ENCODE results near the gene LY9. TPM values are rescaled to one million over a fixed set of nuclear protein-coding genes. Genes with fewer than 3 reads are reported as not detected.

LY9 gene
- total RNA-seq, 2 donors from 2014 or later: not detected

DNA sequence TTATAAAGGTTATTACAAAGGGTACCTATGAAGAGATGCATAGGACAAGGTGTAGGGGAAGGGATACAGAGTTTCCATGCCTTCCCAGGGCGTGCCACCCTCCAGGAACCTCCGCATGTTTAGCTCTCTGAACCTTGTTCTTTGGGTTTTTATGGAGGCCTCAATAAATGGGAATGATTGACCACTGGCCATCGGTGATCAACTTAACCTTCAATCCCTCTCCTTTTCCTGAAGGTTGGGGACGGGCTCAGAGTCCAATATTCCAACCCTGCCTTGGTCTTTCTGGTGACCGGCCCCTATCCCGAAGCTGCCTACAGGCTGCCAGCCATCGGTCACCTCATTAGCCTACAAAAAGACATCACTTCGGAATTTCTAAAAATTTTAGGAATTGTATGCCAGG, 55.0 kb downstream of the LY9 start:
- Histone ChIP-seq H3K9ac (ENCODE audit: extremely low read depth, low read length, poor library complexity, severe bottlenecking) (no peak overlapping the region), H3K9me3 (ENCODE audit: control insufficient read depth, low read length) (peaks cover 2% of the 10 kb centered on the region), H3K36me3 (ENCODE audit: control insufficient read depth, insufficient read depth, low read length) (no peaks in the 10 kb centered on the region), H3K27me3 (ENCODE audit: control insufficient read depth, insufficient read depth, low read length, poor library complexity, severe bottlenecking) (no peaks in the 10 kb centered on the region), H3K4me3 (ENCODE audit: low read length) (no peak overlapping the region), H3K4me1 (ENCODE audit: control insufficient read depth, insufficient read depth, low read length) (no peaks in the 10 kb centered on the region), H3K27ac (ENCODE audit: low read depth, low read length) (no peak overlapping the region)
- DNase-seq: no peak
- Mint-ChIP-seq H3K4me3 (no peak overlapping the region), H3K27me3 (ENCODE audit: insufficient read depth) (peaks cover 2% of the 10 kb centered on the region), H3K9me3 (no peaks in the 10 kb centered on the region), H3K4me1 (no peaks in the 10 kb centered on the region), H3K36me3 (ENCODE audit: low read depth) (no peaks in the 10 kb centered on the region), H3K27ac (no peak overlapping the region)
- TF ChIP-seq, protein P1, sequence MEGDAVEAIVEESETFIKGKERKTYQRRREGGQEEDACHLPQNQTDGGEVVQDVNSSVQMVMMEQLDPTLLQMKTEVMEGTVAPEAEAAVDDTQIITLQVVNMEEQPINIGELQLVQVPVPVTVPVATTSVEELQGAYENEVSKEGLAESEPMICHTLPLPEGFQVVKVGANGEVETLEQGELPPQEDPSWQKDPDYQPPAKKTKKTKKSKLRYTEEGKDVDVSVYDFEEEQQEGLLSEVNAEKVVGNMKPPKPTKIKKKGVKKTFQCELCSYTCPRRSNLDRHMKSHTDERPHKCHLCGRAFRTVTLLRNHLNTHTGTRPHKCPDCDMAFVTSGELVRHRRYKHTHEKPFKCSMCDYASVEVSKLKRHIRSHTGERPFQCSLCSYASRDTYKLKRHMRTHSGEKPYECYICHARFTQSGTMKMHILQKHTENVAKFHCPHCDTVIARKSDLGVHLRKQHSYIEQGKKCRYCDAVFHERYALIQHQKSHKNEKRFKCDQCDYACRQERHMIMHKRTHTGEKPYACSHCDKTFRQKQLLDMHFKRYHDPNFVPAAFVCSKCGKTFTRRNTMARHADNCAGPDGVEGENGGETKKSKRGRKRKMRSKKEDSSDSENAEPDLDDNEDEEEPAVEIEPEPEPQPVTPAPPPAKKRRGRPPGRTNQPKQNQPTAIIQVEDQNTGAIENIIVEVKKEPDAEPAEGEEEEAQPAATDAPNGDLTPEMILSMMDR (conservative IDR thresholded peaks at IDR 0.05): no peak
- 95 to 96% methylated on average over 4 to 8 of the region's 8 CpGs for WGBS, 2 experiments (ENCODE audit: insufficient coverage in 1 of 2, insufficient read length in 1 of 2)

DNA sequence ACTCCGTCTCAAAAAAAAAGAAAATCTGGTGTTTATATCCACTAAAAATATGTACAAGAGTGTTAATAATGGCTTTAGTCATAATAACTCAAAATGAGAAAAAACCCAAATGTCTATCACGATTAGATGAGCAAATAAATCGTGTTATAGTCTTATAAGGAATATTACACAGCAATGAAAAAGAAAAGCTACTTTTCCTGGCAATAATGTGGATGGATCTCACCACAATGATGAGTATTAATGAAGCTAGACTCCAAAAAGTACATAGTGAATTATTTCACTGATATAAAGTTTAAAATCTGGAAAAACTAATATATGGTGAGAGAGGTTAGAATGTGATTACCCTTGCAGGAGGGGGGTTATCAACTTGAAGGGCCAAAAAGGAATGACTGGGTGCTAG, 57.0 kb downstream of the LY9 start:
- H3K36me3 Mint-ChIP-seq (ENCODE audit: low read depth): no peaks in the 10 kb centered on the region
- no peaks in the 10 kb centered on the region for H3K27me3 ChIP-seq (ENCODE audit: control insufficient read depth, insufficient read depth, low read length, poor library complexity, severe bottlenecking)
- TF ChIP-seq, protein P1 (conservative IDR thresholded peaks at IDR 0.05): no peak
- no peaks in the 10 kb centered on the region for H3K4me1 Mint-ChIP-seq
- no peaks in the 10 kb centered on the region for H3K9me3 Mint-ChIP-seq
- no peak for DNase-seq
- H3K9me3 ChIP-seq (ENCODE audit: control insufficient read depth, low read length): no peaks in the 10 kb centered on the region
- H3K36me3 ChIP-seq (ENCODE audit: control insufficient read depth, insufficient read depth, low read length): no peaks in the 10 kb centered on the region
- no peak overlapping the region for H3K4me3 Mint-ChIP-seq
- no peak overlapping the region for H3K27ac ChIP-seq (ENCODE audit: low read depth, low read length)
- no peak overlapping the region for H3K27ac Mint-ChIP-seq
- no peaks in the 10 kb centered on the region for H3K4me1 ChIP-seq (ENCODE audit: control insufficient read depth, insufficient read depth, low read length)
- WGBS, 2 experiments (ENCODE audit: insufficient coverage in 1 of 2, insufficient read length in 1 of 2): 92 to 94% methylated on average over 2 to 3 of the region's 3 CpGs
- H3K4me3 ChIP-seq (ENCODE audit: low read length): no peak overlapping the region
- no peak overlapping the region for H3K9ac ChIP-seq (ENCODE audit: extremely low read depth, low read length, poor library complexity, severe bottlenecking)
- peaks cover 2% of the 10 kb centered on the region for H3K27me3 Mint-ChIP-seq (ENCODE audit: insufficient read depth)

DNA sequence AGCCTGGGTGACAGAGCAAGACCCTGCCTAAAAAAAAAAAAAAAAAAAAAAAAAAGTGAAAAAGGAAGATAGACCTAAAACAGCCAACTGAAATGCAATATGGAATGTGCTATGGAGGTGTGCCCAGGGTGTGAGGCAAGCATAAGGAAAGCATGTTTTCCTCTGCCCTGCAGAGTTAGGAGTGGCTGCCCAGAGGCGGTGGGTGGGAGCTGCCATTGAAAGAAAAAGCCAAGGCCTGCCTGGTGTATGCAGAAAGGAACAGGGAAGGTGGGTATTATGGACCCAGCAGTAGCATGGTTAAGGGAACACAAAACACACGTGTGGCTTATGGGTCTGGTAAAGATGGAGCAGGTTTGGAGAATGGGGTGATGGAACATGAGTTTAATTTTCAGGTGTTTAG, 57.8 kb downstream of the LY9 start:
- H3K27ac ChIP-seq (ENCODE audit: low read depth, low read length): no peak overlapping the region
- H3K9me3 ChIP-seq (ENCODE audit: control insufficient read depth, low read length): no peaks in the 10 kb centered on the region
- no peak overlapping the region for H3K9ac ChIP-seq (ENCODE audit: extremely low read depth, low read length, poor library complexity, severe bottlenecking)
- H3K27me3 ChIP-seq (ENCODE audit: control insufficient read depth, insufficient read depth, low read length, poor library complexity, severe bottlenecking): no peaks in the 10 kb centered on the region
- no peaks in the 10 kb centered on the region for H3K4me1 ChIP-seq (ENCODE audit: control insufficient read depth, insufficient read depth, low read length)
- no peak overlapping the region for H3K4me3 ChIP-seq (ENCODE audit: low read length)
- Mint-ChIP-seq H3K27ac (no peak overlapping the region), H3K27me3 (ENCODE audit: insufficient read depth) (peaks cover 2% of the 10 kb centered on the region), H3K4me1 (no peaks in the 10 kb centered on the region), H3K36me3 (ENCODE audit: low read depth) (no peaks in the 10 kb centered on the region), H3K9me3 (no peaks in the 10 kb centered on the region), H3K4me3 (no peak overlapping the region)
- H3K36me3 ChIP-seq (ENCODE audit: control insufficient read depth, insufficient read depth, low read length): no peaks in the 10 kb centered on the region
- no peak for DNase-seq
- TF ChIP-seq, protein P1 (conservative IDR thresholded peaks at IDR 0.05): no peak
- 93 to 100% methylated on average over 2 of the region's 2 CpGs for WGBS, 2 experiments (ENCODE audit: insufficient coverage in 1 of 2, insufficient read length in 1 of 2)

All from endodermal cell (in vitro differentiated cells).